ENCODE data around the gene SCN9A.

SCN9A gene

GRCh38 chr2:166170356-166170755 is 205.4 kb downstream of the SCN9A start:
- peak; percentile 10 for DNase-seq (ENCODE audit: low read depth)

DNA sequence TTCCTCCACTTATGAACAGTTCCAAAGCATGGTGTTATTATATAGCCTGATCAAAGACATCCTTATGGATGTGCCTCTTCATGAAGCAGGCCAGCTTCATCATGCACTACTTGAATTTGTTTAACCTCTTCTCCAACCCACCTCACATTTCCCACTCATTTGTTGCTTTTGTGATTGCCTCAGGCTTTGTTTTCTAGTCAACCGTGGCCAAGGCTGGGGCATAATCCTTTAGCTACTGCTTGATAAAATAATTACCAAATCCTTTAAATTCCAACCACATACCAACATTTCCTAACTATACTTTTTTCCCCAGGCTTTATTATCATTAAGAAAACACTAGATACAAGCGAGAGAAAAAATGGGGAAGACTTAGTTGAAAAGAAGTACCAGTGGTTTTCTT is 208.3 kb downstream of the SCN9A start:
- no peaks in the 10 kb centered on the region for H3K27me3 ChIP-seq (replicated peaks; ENCODE audit: control insufficient read depth, insufficient read depth, low read length)
- DNase-seq (ENCODE audit: low read depth), result peak; percentile 66

More at GRCh38 chr2:166170356-166170755, 205.4 kb downstream of the SCN9A start:
- Histone ChIP-seq H3K36me3 (ENCODE audit: control insufficient read depth, insufficient read depth, low read length, severe bottlenecking) (no peaks in the 10 kb centered on the region), H3K9me3 (ENCODE audit: control insufficient read depth, low read length) (no peaks in the 10 kb centered on the region), H3K9ac (ENCODE audit: low read length) (no peak overlapping the region), H3K27me3 (replicated peaks; ENCODE audit: control insufficient read depth, insufficient read depth, low read length) (no peaks in the 10 kb centered on the region), H3K4me1 (ENCODE audit: control insufficient read depth, insufficient read depth, low read length) (no peaks in the 10 kb centered on the region), H3K4me3 (ENCODE audit: low read length) (no peak overlapping the region)

DNA sequence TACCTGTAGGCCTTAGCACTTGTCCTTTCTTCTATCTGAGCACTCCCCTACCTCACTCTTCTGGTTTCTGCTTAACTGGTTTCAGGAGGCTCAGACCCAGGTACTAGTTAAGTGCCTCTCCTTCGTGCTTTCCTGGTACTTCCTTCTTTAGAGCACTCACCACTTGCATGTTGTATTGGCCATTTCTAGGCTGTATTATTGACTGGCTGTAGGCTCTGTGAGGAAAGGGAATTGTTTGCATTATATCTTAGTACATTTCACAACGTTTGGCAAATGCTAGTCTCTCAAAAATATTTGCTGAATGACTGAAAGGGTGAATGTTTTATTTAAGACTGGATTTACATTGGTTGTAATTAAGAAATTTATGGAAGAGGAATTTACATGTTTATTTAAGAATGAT is 212.0 kb downstream of the SCN9A start:
- Histone ChIP-seq H3K4me3 (ENCODE audit: low read length) (no peak overlapping the region), H3K27me3 (replicated peaks; ENCODE audit: control insufficient read depth, insufficient read depth, low read length) (no peaks in the 10 kb centered on the region), H3K4me1 (ENCODE audit: control insufficient read depth, insufficient read depth, low read length) (peaks cover 5% of the 10 kb centered on the region), H3K36me3 (ENCODE audit: control insufficient read depth, insufficient read depth, low read length, severe bottlenecking) (no peaks in the 10 kb centered on the region), H3K9me3 (ENCODE audit: control insufficient read depth, low read length) (no peaks in the 10 kb centered on the region), H3K9ac (ENCODE audit: low read length) (no peak overlapping the region)
- DNase-seq (ENCODE audit: low read depth), result peak; percentile 61

More for the DNA sequence above, 208.3 kb downstream of the SCN9A start:
- Histone ChIP-seq H3K9ac (ENCODE audit: low read length) (no peak overlapping the region), H3K4me3 (ENCODE audit: low read length) (no peak overlapping the region), H3K9me3 (ENCODE audit: control insufficient read depth, low read length) (no peaks in the 10 kb centered on the region), H3K4me1 (ENCODE audit: control insufficient read depth, insufficient read depth, low read length) (no peaks in the 10 kb centered on the region), H3K36me3 (ENCODE audit: control insufficient read depth, insufficient read depth, low read length, severe bottlenecking) (no peaks in the 10 kb centered on the region)

- Histone ChIP-seq H3K27me3 (replicated peaks; ENCODE audit: control insufficient read depth, insufficient read depth, low read length) (no peaks in the 10 kb centered on the region), H3K36me3 (ENCODE audit: control insufficient read depth, insufficient read depth, low read length, severe bottlenecking) (no peaks in the 10 kb centered on the region), H3K4me1 (ENCODE audit: control insufficient read depth, insufficient read depth, low read length) (peaks cover 14% of the 10 kb centered on the region), H3K9me3 (ENCODE audit: control insufficient read depth, low read length) (no peaks in the 10 kb centered on the region), H3K4me3 (ENCODE audit: low read length) (peak overlapping the region; percentile 15), H3K9ac (ENCODE audit: low read length) (no peak overlapping the region)
- DNase-seq (ENCODE audit: low read depth), result no peak
These were observed 217.2 kb downstream of the SCN9A start for GRCh38 chr2:166158546-166158945.

GRCh38 chr2:166157578-166157977 is 218.2 kb downstream of the SCN9A start:
- H3K4me3 ChIP-seq (ENCODE audit: low read length), result no peak overlapping the region
- DNase-seq (ENCODE audit: low read depth), result no peak
- H3K36me3 ChIP-seq (ENCODE audit: control insufficient read depth, insufficient read depth, low read length, severe bottlenecking), result no peaks in the 10 kb centered on the region
- no peaks in the 10 kb centered on the region for H3K9me3 ChIP-seq (ENCODE audit: control insufficient read depth, low read length)
- H3K27me3 ChIP-seq (replicated peaks; ENCODE audit: control insufficient read depth, insufficient read depth, low read length), result no peaks in the 10 kb centered on the region
- H3K9ac ChIP-seq (ENCODE audit: low read length), result no peak overlapping the region
- peaks cover 14% of the 10 kb centered on the region for H3K4me1 ChIP-seq (ENCODE audit: control insufficient read depth, insufficient read depth, low read length)

DNA sequence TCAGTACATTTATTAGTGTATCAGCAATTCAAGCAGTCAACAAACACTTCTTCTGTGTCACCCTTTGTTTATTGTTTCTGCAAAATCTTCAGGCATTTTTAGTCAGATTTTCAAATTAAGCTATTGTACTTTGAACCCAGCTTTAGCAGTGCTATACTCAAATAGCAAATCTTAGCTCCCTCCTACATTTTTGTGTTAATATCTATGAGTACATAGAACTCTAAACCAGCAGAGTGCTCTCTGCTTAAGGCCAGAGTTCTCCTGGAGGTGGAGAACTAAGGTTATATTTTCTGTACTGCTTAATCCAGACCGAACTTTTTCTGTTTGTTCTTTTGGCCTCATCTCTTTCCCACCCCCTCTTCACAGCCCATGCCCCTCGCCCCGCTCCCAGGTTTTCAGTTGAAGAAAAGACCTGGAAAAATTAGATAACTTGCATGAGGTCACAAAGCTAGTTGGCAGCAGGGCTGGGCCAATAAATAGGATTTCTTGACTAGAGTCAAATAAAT is 218.7 kb downstream of the SCN9A start:
- no peak overlapping the region for H3K4me3 ChIP-seq (ENCODE audit: low read length)
- DNase-seq (ENCODE audit: low read depth), result no peak
- H3K27me3 ChIP-seq (replicated peaks; ENCODE audit: control insufficient read depth, insufficient read depth, low read length), result no peaks in the 10 kb centered on the region
- H3K9ac ChIP-seq (ENCODE audit: low read length), result no peak overlapping the region
- H3K36me3 ChIP-seq (ENCODE audit: control insufficient read depth, insufficient read depth, low read length, severe bottlenecking), result no peaks in the 10 kb centered on the region
- H3K4me1 ChIP-seq (ENCODE audit: control insufficient read depth, insufficient read depth, low read length), result peaks cover 14% of the 10 kb centered on the region
- H3K9me3 ChIP-seq (ENCODE audit: control insufficient read depth, low read length), result no peaks in the 10 kb centered on the region

- Histone ChIP-seq H3K4me1 (ENCODE audit: control insufficient read depth, insufficient read depth, low read length) (peaks cover 14% of the 10 kb centered on the region), H3K9ac (ENCODE audit: low read length) (no peak overlapping the region), H3K27me3 (replicated peaks; ENCODE audit: control insufficient read depth, insufficient read depth, low read length) (no peaks in the 10 kb centered on the region), H3K9me3 (ENCODE audit: control insufficient read depth, low read length) (no peaks in the 10 kb centered on the region), H3K36me3 (ENCODE audit: control insufficient read depth, insufficient read depth, low read length, severe bottlenecking) (no peaks in the 10 kb centered on the region), H3K4me3 (ENCODE audit: low read length) (no peak overlapping the region)
- DNase-seq (ENCODE audit: low read depth), result no peak
These were observed 220.2 kb downstream of the SCN9A start for GRCh38 chr2:166155589-166155988.

DNA sequence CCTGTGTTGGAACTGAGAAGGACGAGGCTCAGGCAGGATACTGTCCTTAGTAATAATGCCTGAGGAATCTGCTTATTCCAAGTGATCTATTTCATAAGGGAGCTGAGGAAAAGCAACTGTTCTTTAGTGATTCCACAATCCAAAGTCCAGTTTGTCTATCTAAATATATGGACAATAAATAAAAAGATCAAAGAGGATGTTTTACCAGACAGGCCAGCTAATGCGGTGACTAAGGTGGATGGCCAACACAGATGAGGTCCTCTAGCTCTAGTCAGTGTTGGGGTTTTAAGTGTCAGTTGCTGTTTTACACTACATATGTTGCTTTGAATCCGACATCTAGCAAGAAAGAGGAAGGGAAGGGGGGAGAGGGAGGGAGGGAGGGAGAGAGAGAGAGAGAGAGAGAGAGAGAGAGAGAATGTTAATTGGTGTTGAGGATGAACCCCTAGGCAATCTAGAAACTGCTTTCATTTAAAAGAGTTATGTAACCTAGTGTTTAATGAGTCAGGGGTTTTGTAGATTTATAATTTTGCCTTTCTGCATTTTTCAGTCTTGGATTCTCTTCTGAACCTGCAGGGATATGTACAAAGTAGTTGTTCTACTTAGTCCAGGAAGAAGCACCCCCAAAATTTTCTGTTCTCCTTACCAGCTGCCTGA is 220.9 kb downstream of the SCN9A start:
- no peaks in the 10 kb centered on the region for H3K27me3 ChIP-seq (replicated peaks; ENCODE audit: control insufficient read depth, insufficient read depth, low read length)
- no peaks in the 10 kb centered on the region for H3K36me3 ChIP-seq (ENCODE audit: control insufficient read depth, insufficient read depth, low read length, severe bottlenecking)
- H3K4me3 ChIP-seq (ENCODE audit: low read length), result no peak overlapping the region
- H3K4me1 ChIP-seq (ENCODE audit: control insufficient read depth, insufficient read depth, low read length), result peaks cover 14% of the 10 kb centered on the region
- H3K9ac ChIP-seq (ENCODE audit: low read length), result no peak overlapping the region
- H3K9me3 ChIP-seq (ENCODE audit: control insufficient read depth, low read length), result no peaks in the 10 kb centered on the region
- no peak for DNase-seq (ENCODE audit: low read depth)

DNA sequence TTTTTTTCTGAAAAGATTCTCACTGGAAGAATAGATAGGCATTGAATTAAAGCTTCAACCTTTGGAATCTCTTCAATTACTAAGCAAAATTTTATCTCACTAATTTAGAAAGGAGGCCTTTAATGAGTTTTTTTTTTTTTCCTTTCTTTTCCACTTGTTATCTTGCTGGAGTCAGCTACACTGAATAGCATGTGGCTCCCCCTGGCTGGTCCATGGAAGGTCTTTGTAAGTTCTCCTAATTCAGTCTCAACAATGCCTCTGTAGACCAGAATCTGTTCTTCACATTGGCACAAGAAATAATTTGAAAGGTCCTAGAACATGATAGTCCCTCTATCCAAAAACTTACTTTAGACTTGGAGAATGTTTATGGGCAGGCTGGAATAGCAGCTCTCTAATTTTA is 223.7 kb downstream of the SCN9A start:
- H3K9ac ChIP-seq (ENCODE audit: low read length), result no peak overlapping the region
- H3K27me3 ChIP-seq (replicated peaks; ENCODE audit: control insufficient read depth, insufficient read depth, low read length), result no peaks in the 10 kb centered on the region

DNA sequence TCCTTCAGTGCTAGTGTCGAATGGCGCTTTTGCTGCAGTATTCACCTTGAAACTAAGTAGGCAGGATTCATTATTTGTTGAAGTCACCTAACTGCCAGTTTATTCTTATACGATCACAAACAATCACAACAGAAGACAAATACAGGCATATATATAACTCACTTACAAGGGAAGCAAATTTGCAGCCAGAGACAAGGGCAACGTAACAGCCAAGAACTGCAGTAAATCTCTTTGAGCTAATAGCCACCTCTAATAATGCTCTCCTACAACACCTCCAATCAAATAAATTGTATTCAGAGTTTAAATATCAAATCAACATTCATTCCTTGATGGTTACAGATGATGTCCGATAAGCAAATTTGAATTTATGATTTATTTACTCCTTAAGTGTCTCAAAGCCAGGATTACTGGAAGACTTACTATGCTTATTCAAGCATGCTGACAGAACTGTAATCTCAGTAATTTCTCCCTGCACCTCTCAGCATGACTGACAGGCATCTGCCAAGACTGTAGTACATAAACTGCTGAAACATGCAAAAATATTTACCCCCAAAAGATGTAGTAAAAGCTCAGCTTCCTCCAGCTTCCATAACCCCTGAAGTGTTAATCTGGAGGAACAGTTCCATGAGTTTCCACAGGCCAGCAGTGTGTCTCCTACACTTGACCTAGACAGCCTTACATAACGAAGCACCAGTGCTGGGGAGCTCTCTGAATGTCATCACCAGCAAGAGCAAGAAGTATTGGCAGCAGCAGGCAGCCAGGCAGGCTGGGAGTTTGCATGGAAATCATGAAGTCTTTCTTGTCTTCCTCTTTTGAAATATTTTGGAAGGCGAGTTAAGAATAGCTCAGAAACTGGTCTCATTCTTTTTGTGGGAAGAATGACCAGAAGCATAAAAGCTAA is 227.0 kb downstream of the SCN9A start:
- H3K27me3 ChIP-seq (replicated peaks; ENCODE audit: control insufficient read depth, insufficient read depth, low read length), result no peaks in the 10 kb centered on the region
- no peak for DNase-seq (ENCODE audit: low read depth)

More for the DNA sequence above, 223.7 kb downstream of the SCN9A start:
- no peak overlapping the region for H3K4me3 ChIP-seq (ENCODE audit: low read length)
- no peak for DNase-seq (ENCODE audit: low read depth)
- no peaks in the 10 kb centered on the region for H3K36me3 ChIP-seq (ENCODE audit: control insufficient read depth, insufficient read depth, low read length, severe bottlenecking)
- H3K4me1 ChIP-seq (ENCODE audit: control insufficient read depth, insufficient read depth, low read length), result peaks cover 7% of the 10 kb centered on the region
- H3K9me3 ChIP-seq (ENCODE audit: control insufficient read depth, low read length), result no peaks in the 10 kb centered on the region

GRCh38 chr2:166147883-166148282 is 227.9 kb downstream of the SCN9A start:
- Histone ChIP-seq H3K9me3 (ENCODE audit: control insufficient read depth, low read length) (no peaks in the 10 kb centered on the region), H3K4me1 (ENCODE audit: control insufficient read depth, insufficient read depth, low read length) (peaks cover 7% of the 10 kb centered on the region), H3K36me3 (ENCODE audit: control insufficient read depth, insufficient read depth, low read length, severe bottlenecking) (no peaks in the 10 kb centered on the region), H3K4me3 (ENCODE audit: low read length) (no peak overlapping the region), H3K9ac (ENCODE audit: low read length) (no peak overlapping the region), H3K27me3 (replicated peaks; ENCODE audit: control insufficient read depth, insufficient read depth, low read length) (no peaks in the 10 kb centered on the region)
- DNase-seq (ENCODE audit: low read depth), result no peak

More for the DNA sequence above, 227.0 kb downstream of the SCN9A start:
- H3K9ac ChIP-seq (ENCODE audit: low read length), result no peak overlapping the region
- H3K9me3 ChIP-seq (ENCODE audit: control insufficient read depth, low read length), result no peaks in the 10 kb centered on the region
- H3K4me1 ChIP-seq (ENCODE audit: control insufficient read depth, insufficient read depth, low read length), result peaks cover 7% of the 10 kb centered on the region
- H3K36me3 ChIP-seq (ENCODE audit: control insufficient read depth, insufficient read depth, low read length, severe bottlenecking), result no peaks in the 10 kb centered on the region
- no peak overlapping the region for H3K4me3 ChIP-seq (ENCODE audit: low read length)
